Type B pancreatic cell (in vitro differentiated cells): Measurements from ENCODE around the gene NIPA2. TPM values are rescaled to one million over a fixed set of nuclear protein-coding genes. Genes with fewer than 3 reads are reported as not detected.

Experiments used
- DNase-seq: peaks from one replicate; pipeline ENCODE4 v3.0.0; 2021; ENCODE audit warnings: mixed read lengths; ENCODE audit not compliant: unreplicated experiment; ENCODE audit errors: extremely low spot score
- H3K27ac Mint-ChIP-seq: 2 replicates; pipeline ENCODE4 v1.8.0; 2021; ENCODE audit warnings: mild to moderate bottlenecking, mixed read lengths
- H3K27me3 Mint-ChIP-seq: 2 replicates; pipeline ENCODE4 v1.8.0; 2021; ENCODE audit warnings: mixed read lengths
- H3K36me3 Mint-ChIP-seq: 2 replicates; pipeline ENCODE4 v1.8.0; 2021; ENCODE audit warnings: mixed read lengths
- H3K4me1 Mint-ChIP-seq: one replicate; pipeline ENCODE4 v1.8.0; 2021; ENCODE audit warnings: mixed read lengths; ENCODE audit not compliant: unreplicated experiment
- H3K4me3 Mint-ChIP-seq: 2 replicates; pipeline ENCODE4 v1.8.0; 2021; ENCODE audit warnings: mild to moderate bottlenecking, mixed read lengths
- H3K9me3 Mint-ChIP-seq: 2 replicates; pipeline ENCODE4 v1.8.0; 2021; ENCODE audit warnings: mixed read lengths
- CTCF ChIP-seq: fragments of 200-600 bp; sonication (generic); conservative IDR thresholded peaks from 2 replicates; pipeline ENCODE4 v1.5.0; 2021; ENCODE audit warnings: antibody characterized with exemption, mild to moderate bottlenecking
- long read RNA-seq: library from polyadenylated mRNA; unstranded; transcript quantifications from one replicate; pipeline ENCODE4 v2.0.0, GENCODE V29; 2020
- total RNA-seq: library from RNA; stranded (reverse); gene quantifications from 2 replicates; pipeline ENCODE4 v1.2.1, GENCODE V29; 2021; ENCODE audit warnings: low replicate concordance

Gene NIPA2
- total RNA-seq: 48.7 and 59.4 TPM in 2 replicates
- long read RNA-seq, transcript NIPA2-201 (8 exons, 3,233 nt): minor isoform, 11 of 78 reads
- long read RNA-seq, transcript NIPA2-203 (6 exons, 2,280 nt): major isoform, 33 of 78 reads
- long read RNA-seq, partial matches to known transcripts: 5 of 78 reads
- long read RNA-seq, other reads (novel, unspliced or antisense): 23 of 78 reads

DNA sequence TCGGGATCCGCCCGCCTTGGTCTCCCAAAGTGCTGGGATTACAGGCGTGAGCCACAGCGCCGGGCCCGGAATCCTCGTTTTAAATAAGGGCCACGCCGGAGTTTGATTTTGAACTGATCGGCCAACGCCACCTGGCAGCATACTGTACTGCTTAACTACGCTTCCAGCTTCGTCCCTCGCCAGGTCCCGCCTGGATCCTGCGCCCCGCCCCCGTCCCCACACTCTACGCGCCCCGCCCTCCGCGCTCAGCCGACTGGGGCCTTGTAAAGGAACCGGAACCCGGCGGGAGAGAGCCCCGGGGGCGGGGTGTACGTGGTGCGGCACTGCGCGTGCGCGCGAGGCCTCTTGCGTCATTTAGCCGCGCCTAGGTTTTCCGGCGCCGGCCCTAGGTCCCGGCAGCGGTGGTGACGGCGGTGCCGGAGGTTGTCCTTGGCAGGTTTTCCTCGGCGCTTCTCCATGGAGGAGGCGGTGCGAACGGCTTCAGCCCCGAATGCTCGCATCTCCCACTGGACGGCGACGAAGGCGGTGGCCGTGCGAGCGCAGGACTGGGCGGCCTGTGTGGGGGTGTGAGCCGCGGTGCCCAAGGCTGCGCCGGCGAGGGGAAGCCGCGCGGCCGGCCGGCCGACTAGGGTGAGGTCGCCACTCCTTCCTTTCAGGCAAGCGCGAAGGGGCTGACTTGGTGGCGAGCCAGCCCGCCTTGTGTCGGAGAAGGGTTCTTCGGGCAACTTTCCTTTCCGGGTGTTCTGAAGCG lies at the start of gene NIPA2:
Gene NIPA2 (plus strand): TSS at position 375 of the 751 bp plus-strand sequence. CDS start 13,066 bp downstream, outside the sequence.
- H3K4me1 Mint-ChIP-seq: peaks cover 9% of the 10 kb centered on the region
- peak within 1 kb of the TSS; percentile 95 for H3K4me3 Mint-ChIP-seq
- no peaks in the 10 kb centered on the region for H3K27me3 Mint-ChIP-seq
- H3K9me3 Mint-ChIP-seq: no peaks in the 10 kb centered on the region
- peaks cover 13% of the 10 kb centered on the region for H3K36me3 Mint-ChIP-seq
- DNase-seq: peak; percentile 100
- H3K27ac Mint-ChIP-seq: peak within 1 kb of the TSS; percentile 98
- peak; percentile 40 for TF ChIP-seq CTCF

GRCh38 chr15:22794063-22794462 lies 44.4 kb upstream of the NIPA2 start:
- Mint-ChIP-seq H3K27me3 (no peaks in the 10 kb centered on the region), H3K4me3 (no peak overlapping the region), H3K27ac (no peak overlapping the region), H3K36me3 (peaks cover 3% of the 10 kb centered on the region), H3K9me3 (no peaks in the 10 kb centered on the region), H3K4me1 (no peaks in the 10 kb centered on the region)
- TF ChIP-seq CTCF: no peak
- no peak for DNase-seq

DNA sequence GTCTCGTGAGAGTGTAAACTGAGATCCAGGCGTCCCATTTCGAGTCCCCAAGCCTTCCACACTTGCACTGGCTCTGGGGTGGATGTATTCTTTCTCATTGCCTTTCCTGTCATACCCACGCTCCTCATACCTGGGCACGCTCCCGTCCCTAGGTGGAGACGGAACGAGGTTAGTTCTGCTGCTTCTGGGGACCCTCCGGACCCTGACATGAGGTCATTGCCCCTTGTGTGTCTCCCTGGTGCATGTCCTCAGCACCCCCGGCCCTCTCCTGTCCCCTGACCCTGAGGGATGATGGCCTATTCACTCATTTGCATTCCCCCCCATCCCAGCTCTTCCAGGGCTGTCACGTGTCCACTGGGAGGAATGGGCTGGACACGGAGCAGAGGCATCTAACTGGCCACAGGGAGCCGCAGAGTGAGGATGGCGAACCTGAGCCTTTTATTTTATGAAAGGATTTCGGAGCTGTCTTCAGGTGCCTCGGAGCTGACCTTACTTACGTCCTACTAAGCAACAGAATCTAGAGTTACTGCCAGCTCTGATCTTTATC lies 43.8 kb upstream of the NIPA2 start:
- DNase-seq: no peak
- H3K4me3 Mint-ChIP-seq: no peak overlapping the region
- no peak for TF ChIP-seq CTCF
- no peaks in the 10 kb centered on the region for H3K36me3 Mint-ChIP-seq
- no peaks in the 10 kb centered on the region for H3K9me3 Mint-ChIP-seq
- H3K27me3 Mint-ChIP-seq: no peaks in the 10 kb centered on the region
- no peaks in the 10 kb centered on the region for H3K4me1 Mint-ChIP-seq
- H3K27ac Mint-ChIP-seq: no peak overlapping the region

DNA sequence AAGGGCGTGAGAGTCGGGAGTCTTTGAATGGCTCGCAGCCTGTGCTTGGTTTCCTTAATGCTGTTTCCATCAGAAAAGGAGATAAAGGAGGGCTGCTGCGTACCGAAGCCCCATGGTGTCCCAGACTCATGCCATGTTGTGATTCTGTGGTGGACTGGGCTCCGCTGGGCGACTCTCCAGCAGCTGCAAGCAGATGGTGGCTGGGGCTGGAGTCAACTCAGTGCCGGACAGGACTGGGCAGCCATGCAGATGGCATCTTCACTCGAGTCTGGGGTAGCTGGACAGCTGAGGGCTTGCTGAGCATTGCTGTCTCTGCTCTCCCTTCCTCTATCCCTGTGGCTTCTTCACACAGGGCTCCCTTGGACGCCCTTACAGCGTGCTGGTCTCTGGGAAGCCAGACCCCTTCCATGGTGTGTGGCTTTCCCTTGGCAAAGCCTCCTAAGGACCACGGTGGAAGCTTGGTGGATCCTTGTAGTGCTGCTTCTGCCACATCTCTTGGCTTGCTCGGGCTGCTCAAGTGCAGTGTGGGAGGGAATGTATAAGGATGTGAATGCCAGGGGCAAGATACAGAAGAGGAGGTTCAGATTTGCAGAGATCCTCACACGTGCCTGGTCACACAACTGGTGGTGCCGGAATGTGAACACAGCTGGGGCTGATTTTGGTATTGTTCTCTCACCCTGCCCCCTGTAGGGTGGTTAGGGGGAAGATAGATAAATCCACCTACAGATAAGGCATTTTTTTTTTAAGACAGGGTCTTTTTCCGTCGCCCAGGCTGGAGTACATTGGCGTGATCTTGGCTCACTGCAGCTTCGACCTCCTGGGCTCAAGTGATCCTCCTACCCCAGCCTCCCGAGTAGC lies 43.0 kb upstream of the NIPA2 start:
- Mint-ChIP-seq H3K4me3 (no peak overlapping the region), H3K9me3 (no peaks in the 10 kb centered on the region), H3K27me3 (no peaks in the 10 kb centered on the region), H3K4me1 (no peaks in the 10 kb centered on the region), H3K27ac (no peak overlapping the region), H3K36me3 (no peaks in the 10 kb centered on the region)
- DNase-seq: no peak
- no peak for TF ChIP-seq CTCF

- Mint-ChIP-seq H3K27me3 (no peaks in the 10 kb centered on the region), H3K4me1 (no peaks in the 10 kb centered on the region), H3K27ac (no peak overlapping the region), H3K4me3 (no peak overlapping the region), H3K9me3 (no peaks in the 10 kb centered on the region), H3K36me3 (no peaks in the 10 kb centered on the region)
- DNase-seq: no peak
- TF ChIP-seq CTCF: no peak
These were observed 42.4 kb upstream of the NIPA2 start for GRCh38 chr15:22796079-22796478.
